Activated naive CD4-positive, alpha-beta T cell treated with Interleukin-2 at 50 U/mL for 16 hours (primary cell): ENCODE results near the gene DIAPH1.
"Not testable (repeated sequence)": the region's sequence is repeated elsewhere in the genome, so short reads cannot be mapped to it uniquely, and the experiment has no call there.

Experiments
- DNase-seq: peaks from one replicate; pipeline ENCODE4 v3.0.0-alpha.2; 2020

DIAPH1 gene

DNA sequence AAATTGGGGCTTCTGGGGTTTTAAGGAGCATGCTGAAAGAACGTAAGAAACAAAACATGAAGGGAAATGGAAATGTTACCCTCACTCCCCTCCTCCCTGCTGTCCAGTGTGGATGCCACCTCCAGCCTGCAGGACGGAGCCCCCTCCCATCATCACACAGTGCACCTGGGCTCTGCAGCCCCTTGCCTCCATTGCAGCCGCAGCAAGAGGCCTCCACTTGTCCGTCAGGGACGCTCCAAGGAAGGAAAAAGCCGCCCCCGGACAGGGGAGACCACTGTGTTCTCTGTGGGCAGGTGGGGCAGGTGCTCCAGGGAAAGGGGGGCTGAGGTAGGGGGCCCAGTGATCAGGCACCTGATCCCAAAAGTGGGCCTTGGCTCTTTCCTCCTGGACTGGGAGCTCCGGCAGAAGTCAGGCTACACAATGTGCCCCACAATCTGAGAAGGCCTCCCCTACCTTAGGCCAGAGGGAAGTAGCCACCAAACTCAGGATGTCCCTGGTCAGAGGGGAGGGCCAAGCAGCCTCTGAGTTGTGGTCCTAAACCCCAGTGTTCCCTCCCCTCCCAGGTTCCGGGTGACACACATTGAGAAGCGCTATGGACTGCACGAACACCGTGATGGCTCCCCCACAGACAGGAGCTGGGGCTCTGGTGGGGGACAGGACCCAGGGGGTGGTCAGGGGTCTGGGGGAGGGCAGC is 20.7 kb upstream of the DIAPH1 start:
- no peak for DNase-seq

DNA sequence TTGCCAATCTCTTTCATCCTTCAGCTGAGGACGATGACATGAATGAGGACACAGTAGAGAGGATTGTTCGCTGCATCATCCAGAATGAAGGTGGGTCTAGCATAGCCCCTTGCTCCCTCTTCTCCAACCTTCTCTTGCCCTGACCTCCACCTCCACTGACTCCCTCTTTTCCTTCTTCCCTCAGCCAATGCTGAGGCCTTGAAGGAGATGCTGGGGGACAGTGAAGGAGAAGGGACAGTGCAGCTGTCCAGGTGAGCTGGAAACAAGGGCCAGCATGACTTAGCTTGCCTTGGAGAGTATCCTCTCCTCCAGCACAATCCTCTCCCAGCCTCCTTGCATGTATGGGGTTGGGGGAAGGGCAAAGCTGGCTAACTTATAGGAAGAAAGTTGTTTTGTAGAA is 20.0 kb upstream of the DIAPH1 start:
- no peak for DNase-seq

DNA sequence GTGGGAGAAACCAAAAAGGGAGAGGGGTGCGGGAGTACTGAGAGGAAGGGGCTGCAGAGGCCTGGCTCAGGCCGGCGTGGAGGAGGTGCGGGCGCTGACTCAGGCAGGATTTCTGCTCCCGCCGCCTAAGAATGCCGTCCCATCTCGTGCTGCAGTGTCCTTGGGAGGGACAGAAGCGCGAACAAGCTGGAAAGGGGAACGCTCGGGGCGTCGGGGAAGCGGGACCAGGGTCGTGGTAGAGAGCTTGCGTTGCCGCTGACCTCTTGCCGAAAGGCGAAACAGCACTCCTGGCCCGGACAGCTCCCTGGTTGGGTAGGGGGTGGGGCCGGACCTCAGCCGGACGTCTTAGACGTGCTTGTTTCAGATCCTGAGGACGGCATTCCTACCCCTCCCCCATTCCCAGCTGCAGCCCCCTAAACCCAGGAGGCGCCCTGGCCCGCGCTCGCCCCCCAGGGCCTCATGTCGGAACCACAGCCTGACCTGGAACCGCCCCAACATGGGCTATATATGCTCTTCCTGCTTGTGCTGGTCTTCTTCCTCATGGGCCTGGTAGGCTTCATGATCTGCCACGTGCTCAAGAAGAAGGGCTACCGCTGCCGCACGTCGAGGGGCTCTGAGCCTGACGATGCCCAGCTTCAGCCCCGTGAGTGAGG is 19.1 kb upstream of the DIAPH1 start:
- DNase-seq: peak; percentile 58

DNA sequence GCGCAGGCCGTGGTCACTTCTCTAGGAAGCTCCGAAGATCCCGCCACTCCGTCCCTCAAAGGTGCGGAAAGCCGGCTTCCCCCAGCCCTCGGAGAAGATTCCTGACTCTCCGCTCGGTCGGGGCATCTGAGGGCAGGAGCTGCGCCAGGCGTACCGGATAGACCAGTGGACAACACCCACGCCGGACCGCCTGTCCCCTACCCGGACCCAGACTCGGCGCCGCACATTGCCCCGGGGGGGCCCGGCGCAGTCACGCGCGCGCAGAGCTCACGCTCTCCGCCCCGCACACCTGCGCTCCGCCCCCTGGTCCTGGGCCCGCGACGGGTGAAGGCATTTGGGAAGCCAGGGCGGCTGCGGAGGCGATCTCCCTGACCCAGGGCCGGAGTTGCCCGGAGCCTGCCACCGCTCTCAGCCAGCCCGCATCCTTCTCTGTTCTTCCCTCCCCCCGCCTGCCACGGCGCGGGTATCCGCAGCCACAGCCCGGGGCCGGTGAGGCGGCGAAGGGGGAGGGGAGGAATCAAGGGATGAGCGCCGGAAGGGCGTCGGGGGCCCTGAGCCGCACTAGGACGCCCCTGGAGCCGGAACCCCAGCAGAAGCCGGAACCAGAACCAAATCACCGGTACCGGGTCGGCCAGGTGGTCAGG is 18.4 kb upstream of the DIAPH1 start:
- DNase-seq: peak; percentile 67

DNA sequence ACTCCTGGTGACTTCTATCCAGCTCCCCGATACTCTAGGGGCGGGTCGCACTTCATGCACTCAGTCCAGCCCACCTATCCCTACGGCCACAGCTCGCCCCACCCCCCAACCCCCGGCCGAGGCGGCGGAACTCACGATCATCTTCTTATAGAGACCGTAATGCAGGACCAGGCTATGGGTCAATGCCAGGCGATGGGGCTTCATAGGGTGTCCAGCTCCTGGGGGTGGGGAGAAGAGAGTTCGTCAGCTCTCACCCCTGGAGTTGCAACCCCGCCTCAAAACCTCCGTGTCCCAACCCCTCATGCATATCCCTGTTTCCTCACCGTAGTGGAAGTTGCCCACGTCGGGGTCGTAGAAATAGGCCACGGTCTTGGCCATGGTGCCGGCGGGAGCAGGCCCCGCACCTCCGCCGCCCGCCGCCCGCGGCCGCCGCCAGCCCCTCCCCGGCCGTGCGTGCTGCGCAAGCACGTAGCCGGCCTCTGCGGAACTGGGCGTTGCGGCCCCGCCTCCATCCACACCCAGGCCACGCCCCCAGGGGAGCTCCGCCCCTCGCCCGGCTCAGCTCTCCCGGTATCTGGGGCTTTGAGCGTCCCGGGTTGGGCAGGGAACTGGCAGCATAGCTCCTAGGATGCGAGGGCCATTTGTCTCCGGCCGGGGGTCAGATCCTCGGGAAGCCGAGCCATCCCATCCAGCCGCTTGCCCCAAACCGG is 17.8 kb upstream of the DIAPH1 start, which contains the start of the genes HDAC3 and RELL2:
Gene HDAC3, minus strand, starts transcription at position 437 of the 710 bp plus-strand sequence. Its CDS starts 59 bp downstream, at position 378.
Gene RELL2, plus strand, starts transcription at position 585 of the 710 bp plus-strand sequence. CDS start 1,229 bp downstream, outside the sequence.
- peak; percentile 95 for DNase-seq

DNA sequence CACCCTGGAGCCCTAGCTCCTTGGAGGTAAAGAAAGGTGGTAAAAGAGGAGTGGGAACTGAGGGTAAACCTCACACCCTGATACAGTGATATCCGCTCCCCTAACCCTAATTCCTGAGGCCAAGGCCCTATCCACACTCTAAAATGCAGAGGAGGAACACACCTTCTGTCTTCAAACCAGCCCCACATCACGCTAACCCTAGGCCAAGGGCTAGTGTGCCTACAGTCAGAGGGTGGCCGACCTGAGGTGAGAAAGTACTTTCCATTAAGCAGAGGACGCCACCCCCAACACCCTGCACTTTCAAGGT is 17.3 kb upstream of the DIAPH1 start:
- DNase-seq: no peak

DNA sequence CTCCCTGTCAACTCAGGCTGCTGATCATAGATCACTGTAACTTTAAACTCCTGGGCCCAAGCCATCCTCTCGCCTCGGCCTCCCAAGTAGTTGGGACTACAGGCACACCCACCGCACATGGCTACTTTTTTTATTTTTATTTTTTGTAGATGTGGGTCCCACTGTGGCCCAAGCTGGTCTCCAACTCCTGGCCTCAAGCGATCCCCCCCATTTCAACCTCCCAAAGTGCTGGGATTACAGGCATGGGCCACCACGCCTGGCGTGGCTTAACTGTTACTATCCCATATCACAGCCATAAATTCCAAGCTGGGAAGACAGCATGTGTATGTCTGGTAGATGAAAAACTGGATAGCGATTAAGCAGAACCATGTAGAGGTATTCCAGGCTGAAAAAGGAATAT is 16.8 kb upstream of the DIAPH1 start:
- DNase-seq: no peak

DNA sequence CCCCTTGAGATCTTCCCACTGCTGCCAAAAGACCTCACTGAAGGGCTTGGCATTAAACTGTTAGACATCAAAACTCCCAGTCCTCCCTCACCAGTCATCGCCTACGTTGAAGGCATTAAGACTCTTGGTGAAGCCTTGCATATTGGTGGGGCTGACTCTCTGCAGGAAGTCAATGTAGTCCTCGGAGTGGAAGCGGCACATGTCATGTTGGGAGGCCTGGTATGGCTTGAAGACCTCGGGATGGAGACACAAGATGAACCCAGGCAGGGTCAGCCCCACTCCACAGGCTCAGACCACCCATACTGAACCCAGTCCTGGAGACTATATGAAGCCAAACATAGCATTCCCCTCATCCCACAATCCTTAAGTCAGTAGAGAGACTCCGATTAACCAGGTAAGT is 15.9 kb upstream of the DIAPH1 start:
- DNase-seq: no peak

DNA sequence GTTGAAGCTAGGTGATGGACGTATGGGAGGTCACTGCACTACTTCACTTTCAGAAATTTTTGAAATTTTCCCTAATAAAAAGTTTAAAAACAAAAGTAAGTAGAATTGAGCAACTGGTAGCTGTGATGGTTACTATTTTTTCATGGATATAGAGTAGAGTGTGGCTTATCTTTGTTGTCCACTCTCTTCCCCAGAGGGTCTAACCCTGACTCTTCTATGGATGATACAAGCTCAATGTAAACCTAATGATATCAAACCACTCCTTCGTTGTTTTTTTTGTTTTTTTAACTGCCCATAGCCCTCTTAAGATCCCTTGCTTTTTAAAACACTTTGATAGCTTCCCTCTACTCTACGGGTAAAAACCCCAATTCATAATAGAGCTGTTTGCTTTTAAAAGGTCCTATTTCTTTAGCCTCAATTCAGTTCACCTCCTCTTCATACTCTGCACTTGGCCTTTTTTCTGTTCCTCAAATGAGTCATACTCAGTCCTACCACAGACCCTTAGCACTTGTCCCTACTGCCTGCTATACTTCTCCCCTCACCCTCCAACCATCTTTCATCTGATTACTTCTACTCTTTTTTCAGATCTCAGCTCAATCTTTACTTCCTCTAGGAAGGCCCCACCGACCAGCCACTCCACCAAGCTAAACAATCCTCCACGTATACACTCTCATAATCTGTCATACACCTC is 15.2 kb upstream of the DIAPH1 start:
- no peak for DNase-seq

DNA sequence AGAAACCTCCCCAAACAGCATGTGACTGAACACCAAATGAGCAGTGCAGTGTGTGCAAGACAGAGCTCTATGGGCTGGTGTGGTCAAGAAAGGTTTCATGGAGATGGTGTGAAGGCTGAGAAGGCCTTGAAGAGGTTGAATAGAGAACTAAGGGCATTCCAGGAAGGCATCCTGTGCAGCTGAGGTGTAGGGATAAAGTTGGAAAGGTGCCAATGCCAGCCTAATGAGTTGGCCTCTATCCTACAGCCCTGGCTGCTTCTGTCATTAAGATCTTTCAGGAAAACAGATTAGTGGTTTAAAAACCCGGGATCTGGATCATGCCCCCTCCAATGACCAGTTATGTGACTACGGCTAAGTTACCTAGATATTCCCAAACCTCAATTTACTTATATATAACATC is 13.8 kb upstream of the DIAPH1 start:
- no peak for DNase-seq

DNA sequence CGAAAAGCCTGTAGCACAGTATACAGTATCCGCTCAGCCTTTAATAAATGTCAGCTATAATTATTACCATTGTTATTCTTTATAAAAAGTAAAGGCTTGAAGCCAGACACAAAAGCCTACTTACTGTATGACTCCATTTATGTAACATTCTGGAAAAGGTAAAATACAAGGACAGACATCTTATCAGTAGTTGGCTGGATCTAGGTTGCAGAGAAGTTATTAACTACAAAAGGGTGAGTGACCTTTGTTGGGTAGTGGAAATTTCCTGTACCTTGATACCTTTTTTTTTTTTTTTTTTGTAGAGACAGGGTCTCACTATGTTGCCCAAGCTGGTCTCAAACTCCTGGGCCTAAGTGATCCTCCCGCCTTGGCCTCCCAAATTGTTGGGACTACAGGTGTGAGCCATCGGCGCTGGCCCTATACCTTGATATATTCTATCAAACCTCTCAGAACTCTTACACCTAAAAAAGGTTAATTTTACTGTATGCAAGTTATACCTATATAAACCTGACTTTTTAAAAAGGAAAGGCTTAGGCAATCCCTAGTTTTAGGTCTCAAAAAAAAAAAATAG is 11.9 kb upstream of the DIAPH1 start:
- DNase-seq: no peak

DNA sequence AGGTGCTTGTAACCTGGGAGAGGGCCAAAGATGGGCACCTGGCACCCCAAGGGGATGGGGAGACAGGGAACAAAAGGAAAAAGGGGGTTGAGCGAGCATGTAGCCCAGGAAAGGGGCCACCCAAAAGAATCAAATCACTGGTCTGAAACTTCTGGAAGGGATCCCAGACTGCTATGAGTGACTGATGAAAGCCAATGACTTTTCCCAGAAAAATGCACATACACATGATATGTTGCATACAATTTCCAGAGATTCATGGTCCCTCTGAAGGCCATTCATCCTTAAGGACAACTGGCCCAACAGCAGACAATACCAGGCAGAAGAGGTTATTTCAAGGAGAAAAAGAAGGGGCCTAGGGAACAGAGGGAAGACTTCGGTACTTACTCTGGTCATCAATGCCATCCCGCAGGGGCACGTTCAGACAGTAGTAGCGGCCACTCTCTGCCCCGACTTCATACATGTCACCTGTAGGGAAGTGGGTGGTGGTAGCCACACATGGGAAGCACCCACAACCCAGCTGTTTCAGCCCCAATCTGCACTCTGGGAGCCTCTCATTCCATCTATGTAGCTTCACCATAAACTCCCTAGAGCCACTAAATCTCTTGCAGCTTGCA is 9.5 kb upstream of the DIAPH1 start:
- no peak for DNase-seq

DNA sequence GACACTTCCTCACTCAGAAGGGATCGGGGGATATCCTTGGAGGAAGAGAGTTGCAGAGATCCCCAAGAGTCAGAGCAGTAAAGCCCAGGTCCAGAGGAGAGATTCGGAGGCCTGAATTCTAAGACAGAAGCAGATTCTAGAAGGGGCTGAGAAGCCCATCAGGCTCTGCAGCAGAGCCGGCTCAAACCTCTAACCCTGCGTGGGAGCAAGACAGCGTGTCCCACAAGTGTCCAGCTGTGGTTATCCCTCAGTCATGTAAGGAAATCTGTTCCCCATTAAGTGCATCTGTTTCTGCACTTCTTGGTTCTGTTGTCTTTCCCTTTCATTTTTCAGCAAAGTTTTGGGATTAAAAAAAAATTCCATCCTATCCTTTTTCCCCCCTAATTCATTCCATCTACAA is 4.8 kb upstream of the DIAPH1 start:
- no peak for DNase-seq

DNA sequence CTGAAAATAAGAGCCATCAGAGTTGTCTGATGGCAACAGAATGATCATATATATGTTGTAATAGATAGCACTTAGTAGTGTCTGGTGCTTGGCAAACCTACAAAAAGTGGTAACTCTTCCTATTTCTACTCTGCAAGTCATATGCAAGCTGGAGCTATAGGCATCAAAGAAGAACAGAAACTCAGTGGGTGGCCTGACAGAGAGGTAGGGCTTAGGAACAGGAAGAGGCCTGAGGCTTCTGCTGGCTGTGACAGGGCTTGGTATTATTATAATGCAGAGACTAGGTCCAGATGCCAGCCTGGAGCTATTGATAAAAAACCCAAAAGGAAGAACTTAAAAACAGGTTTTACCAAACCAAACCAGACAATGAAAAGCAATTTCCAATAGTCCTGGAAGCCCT is 4.4 kb upstream of the DIAPH1 start:
- DNase-seq: no peak

DNA sequence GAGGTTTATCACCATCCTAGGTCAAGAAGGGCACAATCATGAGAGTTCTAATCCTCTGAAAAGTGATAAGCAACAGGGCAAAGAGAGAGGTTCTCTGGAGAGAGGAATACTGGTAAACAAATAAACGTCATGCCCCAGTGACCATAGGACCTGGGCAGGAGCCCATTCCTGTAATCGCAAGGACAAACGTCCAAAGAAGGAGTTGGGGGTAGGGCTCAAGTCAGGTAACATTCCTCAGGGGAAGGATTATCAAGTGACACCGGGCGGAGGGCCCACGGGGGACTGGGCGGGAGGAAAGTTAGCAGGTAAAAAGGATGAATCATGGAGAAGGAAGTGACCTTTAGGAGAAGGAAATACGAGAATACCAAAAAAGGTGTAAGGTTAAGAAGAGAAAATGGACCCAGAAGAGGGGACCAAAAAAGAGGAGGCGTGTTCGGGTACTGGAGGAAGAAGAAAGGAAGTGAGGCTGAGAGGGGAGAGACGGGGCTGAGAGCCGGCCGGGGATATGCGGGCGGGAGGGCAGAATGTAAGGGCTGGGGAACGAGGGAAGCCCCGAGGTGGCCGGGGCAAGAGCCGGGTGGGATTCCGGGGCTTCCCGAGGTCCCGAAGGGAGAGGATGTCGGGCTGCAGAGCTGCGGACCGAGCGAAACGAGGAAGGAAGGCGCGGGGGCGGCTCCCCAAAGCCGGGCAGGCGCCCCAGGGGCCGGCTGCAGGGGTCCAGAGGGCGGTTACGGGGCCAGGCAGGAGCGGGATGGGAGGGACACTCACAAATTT is 583 bp downstream of the DIAPH1 start:
- DNase-seq: peak; percentile 65

DNA sequence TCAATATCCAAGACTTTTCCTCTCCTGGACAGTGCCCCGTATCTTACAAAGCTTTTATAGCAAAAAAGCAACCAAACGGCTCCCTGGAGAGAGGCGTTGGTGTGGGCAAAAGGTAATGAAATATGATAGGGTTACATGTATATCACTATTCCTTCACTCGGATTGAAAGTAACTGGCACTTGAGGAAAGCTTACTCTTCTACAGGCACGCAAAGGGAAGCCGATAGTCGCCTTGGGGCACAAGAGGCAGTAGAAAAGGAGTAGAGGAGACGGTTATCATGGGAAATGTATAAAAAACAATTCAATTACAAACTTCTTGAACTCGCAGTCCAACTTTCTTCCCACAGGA is 1.1 kb downstream of the DIAPH1 start:
- DNase-seq: no peak

DNA sequence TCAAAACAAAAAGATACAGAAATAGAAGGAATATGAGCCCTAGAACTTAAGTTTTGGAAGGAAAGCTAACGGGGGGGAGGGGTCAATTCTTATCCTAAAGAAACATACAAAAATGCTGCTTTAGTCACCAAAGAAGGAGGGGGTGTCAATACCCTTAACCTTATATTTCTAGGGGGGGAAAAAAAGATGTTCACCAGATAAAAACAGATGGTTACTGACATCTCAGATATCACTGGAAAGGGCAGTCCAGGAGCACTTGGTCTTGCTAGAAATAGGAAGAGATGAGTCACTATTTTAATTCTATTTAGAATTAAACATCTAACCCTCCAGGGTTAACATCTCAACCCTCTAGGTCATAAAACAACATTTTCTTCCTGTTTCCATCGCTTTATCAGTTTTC is 1.7 kb downstream of the DIAPH1 start:
- no peak for DNase-seq

DNA sequence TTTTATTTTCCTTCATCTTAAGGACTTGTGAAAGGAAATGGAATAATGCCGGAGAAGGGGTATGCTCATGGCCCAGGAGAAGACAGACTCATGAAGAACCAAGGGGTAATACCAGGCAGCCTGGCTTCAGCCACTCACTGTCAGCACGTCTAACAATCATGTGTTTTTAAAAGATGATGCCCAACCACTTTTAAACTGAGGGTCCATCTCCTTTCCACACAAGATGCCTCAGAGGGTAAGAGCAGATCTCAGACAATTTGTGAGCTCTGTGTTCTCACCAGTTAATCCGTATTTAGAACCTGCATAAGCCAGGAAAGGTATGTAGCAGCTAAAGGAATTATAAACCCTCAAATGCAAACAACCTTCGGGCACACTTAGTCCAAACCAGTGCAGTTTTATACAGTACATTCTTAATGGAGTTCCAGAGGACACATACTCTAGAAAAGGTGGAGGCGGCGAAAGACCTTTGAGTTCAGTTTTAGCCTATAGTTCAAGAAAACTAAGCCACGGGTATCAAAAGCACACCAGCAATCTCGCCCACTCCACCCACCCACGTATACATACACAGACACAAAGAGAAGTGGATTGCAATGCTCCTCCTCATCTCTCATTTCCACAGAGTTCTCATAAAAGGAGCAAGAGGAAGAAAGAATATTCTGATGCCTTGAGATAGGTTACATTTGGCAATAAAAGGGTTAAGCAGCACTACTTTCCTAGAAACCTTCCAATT is 2.6 kb downstream of the DIAPH1 start:
- peak; percentile 18 for DNase-seq

DNA sequence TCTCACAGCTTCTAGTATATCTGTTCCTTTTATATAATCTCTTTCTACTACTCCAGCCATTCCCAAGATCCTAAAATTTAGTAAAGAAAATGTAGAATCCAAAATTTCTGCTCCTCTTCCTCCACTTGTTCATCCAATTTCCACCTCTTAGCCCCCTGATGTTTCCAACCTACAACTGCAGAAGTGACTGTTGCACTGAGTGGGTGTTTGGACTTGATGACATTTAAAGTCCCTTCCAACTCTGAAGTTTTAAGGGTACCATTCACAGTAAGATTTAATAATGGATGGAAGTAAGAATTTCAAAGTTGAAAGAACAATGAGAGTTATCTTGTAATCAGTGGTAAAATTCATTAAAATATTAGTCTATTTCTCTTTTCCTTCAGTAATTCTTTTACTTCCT is 5.5 kb downstream of the DIAPH1 start:
- DNase-seq: no peak

DNA sequence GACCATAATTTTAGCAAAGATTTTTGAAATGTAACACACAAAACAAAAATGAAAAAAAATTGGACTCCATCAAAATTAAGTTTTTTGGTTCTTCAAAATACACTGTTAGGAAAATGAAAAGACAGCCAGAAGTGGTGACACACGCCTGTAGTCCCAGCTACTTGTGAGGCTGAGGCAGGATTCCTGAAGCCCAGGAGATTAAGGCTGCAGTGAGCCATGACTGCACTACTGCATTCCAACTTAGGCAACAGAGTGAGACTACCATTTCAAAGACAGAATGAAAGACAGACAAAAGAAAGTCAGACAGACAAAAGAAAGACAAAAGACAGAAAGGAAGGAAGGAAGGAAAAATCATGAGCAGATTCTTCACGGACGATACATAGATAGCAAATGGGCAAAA is 7.5 kb downstream of the DIAPH1 start:
- no peak for DNase-seq

DNA sequence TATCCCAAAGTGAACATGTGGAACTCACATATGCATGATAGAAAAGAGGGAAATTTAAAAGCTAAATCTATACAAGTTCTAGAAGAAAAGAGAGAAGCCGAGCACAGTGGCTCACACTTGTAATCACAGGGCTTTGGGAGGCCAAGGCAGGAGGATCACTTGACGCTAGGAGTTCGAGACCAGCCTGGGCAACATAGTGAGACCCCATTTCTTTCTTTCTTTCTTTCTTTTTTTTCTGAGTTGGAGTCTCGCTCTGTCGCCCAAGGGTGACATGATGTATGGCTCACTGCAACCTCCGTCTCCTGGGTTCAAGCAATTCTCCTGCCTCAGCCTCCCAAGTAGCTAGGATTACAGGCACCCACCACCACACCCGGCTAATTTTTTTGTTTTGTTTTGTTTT is 8.9 kb downstream of the DIAPH1 start:
- DNase-seq: not testable (repeated sequence)
